GM18861 (cell line): Measurements from ENCODE around the gene SLC39A1.

Experiments
- ATAC-seq: cut with Tn5 transposase; IDR thresholded peaks from one replicate; pipeline ENCODE4 v1.9.1; 2021; ENCODE audit not compliant: unreplicated experiment

Gene SLC39A1

GRCh38 chr1:153953859-153954365, 9.4 kb downstream of the SLC39A1 start:
- no peak for ATAC-seq

DNA sequence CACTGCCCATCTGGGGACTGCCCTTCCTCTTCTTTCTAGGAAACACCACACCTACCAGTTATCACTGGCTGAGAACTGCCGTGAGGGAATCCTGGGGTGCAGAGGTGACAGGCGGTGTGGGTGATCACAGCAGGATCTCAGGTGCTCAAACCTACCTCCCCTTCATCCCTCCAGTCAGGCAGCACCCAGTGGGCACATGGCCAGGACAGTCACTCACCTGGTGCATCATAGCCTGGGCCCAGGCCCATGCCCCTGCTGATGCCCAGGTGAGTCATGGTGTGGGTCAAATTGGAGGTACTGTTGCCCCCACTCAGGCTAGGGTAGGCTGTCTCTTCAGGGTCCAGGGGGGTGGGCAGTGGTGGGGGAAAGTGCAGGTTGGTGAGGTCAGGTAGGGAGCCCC, 11.5 kb downstream of the SLC39A1 start:
- no peak for ATAC-seq

DNA sequence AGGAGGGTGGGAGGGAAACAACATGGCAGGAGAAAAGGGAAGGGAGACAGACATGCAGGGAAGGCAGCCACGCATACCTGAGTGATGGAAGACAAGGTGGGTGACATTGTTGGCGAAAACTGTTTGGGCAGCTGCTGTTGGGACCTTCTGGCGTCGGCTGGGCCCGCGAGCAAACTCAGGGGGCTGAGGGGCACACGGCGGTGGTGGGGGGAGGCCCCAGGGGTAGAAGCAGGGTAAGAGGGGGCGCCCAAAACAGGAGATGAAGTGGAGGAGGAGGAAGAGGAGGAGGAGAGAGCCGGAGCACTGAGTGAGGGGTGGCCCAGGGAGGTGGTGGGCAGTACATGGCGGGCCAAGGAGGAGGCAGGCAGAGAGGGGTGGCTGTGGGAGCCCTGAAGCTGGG, 12.2 kb downstream of the SLC39A1 start:
- no peak for ATAC-seq

DNA sequence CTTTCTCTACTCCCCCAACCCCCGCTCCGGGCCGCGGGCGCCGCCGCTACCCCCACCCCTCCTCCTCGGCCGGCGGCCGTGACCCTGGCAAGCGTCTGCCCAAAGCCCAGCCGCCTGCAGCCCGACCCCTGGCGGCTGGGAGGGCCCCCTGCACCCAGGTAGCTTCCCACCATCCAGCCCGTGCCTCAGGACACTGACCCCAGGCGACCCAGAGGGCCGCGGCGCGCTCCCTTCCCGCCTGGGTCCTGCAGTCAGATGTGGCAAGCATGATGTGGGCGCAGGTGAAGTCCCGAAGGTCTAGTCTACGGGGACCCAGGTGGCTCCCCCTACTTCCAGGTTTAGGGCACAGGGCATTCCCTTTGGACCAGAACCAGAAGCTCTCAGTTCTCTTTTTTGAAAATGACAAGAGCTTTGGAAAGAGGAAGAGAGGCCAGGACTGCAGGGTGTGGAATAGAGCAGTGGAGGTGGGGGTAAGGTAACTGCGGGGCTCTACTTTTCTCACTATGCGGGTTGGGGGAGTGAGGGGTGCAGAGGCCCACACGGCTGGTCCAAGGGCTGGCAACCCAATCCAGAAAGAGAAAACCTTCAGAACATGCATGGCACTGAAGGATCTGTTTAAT, 16.6 kb downstream of the SLC39A1 start, which contains the start of gene DENND4B:
Gene DENND4B, minus strand, starts transcription at position 97 of the 620 bp plus-strand sequence. CDS start 2,344 bp downstream, outside the sequence.
- peak; percentile 46 for ATAC-seq

DNA sequence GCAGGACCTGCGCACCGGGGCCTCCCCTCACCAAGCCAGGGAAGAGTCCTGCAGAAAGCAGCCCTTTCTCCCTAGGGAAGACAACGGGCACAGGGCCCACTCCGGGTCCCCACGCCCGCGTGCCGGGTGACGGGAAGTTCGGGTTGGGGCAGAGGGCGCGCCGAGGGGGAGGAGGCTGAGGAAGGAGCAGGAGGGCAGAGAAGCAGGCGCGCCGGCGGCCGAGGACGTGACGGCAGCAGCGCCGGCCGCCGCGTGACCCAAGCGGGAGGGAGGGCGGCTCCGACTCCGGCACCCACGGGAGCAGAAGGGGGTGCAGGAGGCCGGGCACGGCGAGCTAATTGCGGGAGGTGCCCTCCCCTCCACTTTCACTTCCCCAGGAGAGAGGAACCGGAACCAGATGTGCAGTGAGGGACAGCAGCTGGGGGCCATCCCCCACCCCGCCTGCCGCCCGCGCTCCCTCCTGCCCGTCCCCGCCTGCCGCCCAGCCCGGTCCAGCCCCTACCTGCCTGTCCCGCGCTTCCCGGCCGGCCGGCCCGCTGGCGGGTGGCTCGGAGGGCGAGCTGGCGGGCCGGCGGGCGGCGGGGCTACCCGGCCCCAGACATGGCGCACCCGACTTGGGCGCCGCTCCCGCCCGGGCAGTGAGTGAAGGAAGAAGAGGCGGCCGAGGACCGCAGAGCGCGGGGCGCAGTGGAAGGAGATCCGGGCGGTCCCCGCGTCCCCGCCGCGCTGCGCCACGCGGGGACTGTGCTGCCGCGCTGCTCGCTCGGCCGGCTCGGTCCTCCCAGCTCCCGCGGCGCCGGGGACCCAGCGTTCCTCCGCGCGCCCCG, 17.3 kb downstream of the SLC39A1 start:
- peak; percentile 72 for ATAC-seq

- no peak for ATAC-seq
Observed at GRCh38 chr1:153945131-153945794, 18.1 kb downstream of the SLC39A1 start.

DNA sequence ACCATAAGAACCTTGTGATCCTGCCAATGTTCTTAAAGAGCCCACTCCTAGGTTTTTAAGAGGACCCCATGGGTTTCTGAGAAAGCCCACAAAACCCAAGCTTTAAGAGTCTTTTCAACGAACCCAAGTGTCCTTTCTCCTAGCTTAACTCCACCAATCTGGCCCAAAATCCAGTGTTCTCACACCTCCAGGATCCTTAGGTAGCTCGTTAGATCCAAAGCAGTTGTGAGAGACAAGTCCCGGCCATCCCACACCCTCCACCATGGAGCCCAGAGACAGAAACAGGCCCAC, 18.6 kb downstream of the SLC39A1 start:
- no peak for ATAC-seq

DNA sequence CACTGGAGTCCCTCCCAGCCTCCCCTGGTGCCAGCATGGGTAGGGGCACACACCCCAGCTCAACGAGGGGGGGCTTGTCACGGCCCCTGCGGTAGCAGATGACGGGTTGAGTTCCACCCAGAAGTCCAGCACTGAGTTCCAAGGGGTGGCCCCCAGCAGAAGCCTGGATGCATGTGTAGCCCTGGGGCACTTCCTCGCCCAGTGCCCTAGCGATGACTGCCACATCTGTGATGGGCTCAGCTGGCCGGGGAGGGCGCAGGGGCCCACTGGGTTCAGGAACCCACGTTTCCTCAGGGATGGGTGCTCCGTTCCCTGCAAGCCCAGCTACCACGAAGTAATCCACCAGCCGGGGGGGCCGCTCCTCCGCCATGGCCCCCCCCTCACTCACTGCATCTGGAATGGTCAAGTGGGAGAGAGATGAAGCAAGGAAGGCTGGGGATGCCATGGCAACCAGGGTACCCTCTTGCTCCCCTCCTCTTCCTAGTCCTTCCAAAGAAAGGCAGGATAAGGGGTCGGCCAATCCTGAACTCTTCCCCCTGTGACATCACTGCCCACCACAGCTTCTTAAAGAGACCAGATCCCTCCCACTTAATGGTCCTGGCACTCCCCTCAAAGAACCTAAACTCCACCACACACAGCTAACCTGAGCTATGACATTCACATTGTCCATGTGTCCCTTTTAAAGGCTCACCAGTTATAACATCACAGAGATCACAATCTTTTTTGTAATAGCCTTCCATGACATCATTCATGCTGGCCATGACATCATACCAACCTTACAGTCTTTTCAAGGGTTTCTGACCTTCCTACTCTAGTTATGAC, 19.1 kb downstream of the SLC39A1 start:
- no peak for ATAC-seq

DNA sequence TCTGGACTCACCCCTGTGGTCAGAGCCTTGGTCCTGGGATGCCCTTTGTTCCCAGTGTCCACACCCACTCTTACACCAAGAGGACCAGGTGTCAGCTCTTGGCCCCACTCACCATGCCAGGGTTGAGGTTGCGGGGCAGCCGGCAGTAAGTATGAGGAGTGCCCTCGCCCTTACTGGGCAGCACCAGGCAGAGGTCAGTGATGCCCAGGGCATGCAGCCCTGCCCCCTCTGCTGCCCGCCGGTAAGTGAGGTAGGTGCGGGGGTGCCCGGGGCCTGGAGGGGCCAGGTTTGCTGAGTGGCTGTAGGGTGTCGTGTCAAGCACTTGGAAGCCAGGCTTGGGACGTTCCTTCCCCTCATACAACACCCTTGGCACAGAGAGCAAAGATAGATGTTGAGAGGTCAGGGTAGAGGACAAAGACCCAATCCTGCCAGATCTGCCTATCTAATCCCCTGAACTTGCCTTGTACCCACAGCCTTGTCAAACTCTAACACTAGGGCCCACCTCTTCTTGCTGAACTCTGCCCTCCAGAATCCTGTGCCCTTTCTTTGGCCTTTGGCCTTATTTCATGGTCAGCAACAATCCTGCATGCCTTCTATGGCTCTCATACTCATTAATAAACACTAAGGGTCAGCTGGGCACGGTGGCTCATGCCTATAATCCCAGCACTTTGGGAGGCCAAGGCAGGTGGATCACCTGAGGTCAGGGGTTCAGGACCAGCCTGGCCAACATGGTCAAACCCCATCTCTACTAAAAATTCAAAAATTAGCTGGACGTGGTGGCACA, 20.4 kb downstream of the SLC39A1 start:
- ATAC-seq, result no peak

DNA sequence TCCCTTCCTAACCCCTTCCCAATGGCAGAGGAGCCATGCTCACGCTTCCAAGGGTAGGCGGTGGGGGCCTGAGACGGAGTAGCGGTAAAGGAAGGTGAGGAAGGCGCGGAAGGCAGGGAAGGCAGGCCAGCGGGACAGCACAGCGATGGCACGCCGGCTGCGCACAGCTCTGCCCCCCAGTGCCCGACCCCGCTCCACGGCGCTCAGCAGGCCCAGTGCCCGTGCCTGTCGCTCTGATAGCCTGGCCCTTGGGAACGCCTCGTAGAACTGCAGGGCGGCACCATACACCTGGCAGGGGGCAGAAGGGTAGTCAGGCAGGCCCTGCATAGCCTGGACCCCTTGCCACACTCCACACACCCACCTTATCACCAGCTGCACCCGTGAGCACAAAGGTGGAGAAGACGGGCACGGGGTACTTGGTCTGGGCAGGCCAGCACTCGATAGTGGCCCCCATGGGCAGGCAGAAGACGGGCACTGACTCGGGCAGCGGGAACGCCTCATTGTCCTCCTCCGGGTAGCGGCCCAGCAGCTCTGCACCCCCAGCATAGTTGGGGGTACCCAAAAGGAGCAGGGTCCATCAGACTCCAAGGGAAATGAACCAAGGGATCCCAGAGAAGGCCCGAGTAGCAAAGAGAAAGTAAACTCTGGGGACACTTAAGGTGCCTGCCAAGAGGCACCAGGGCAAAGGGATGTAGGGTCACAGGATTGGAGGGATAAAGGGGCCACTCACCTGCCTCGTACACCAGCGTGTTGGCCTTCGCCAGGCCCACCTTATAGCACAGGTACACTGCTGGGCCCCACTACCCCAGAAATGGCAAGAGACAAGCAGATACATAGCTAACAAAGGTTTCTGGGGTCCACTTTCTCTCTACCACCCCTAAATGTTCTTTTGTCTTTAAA, 21.3 kb downstream of the SLC39A1 start:
- ATAC-seq, result no peak

GRCh38 chr1:153940756-153941155, 22.6 kb downstream of the SLC39A1 start:
- no peak for ATAC-seq

GRCh38 chr1:153939476-153939875, 23.9 kb downstream of the SLC39A1 start:
- ATAC-seq, result no peak

DNA sequence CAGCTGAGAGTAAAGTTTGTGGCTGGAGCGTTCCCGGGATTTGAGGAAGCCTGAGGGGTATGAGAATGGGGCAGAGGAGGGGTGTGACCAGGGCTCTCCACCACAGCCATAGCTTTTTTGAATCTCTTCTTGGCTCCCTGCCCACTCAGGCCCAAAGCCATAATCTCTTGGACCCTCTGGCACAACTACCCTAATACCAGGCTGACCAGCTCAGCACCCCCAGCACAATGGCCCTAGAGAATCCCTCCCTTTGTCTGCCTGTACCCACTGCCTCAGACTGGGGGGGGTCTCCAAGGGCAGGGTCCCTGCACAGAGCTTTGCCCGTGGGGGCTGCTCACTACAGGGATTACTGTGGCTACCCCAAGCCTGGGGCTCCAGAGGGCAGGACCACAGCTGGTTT, 24.3 kb downstream of the SLC39A1 start:
- ATAC-seq, result no peak

GRCh38 chr1:153937331-153937730, 26.0 kb downstream of the SLC39A1 start:
- no peak for ATAC-seq

DNA sequence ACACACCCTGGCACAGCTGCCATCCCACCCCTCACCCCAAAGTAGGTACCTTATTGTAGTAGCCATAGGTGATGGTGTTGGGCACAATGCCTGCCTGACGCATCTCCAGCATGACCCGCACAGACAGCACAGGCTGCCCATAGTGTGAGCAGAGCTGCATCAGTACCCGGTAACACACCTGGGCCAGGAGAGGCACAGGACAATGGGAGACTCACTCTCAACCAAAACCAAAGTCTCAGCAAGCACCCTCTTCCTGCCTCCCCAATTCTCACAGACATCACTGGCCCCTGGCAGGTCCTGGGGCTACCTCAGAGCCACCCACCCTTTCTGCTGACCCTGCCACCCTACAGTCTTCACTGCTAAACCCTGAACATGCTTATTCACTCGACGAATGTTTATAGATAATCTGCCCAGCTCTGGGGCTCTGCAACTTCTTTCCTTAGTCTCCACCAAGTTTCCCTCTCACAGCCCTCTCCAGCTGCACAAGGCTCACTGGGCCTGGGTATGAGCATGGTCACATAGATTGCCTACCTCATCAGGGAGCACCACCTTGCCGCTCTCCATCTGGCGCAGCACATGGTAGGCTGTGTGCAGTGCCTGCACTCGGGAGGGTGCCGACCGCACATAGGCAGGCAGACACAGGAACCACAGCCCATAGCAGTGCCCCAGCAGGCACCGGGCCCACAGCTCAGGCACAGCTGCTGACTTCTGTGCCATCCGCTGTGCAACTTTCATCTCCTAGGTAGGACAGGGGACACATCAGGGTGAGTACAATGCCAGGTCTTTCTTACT, 27.1 kb downstream of the SLC39A1 start:
- ATAC-seq, result no peak

DNA sequence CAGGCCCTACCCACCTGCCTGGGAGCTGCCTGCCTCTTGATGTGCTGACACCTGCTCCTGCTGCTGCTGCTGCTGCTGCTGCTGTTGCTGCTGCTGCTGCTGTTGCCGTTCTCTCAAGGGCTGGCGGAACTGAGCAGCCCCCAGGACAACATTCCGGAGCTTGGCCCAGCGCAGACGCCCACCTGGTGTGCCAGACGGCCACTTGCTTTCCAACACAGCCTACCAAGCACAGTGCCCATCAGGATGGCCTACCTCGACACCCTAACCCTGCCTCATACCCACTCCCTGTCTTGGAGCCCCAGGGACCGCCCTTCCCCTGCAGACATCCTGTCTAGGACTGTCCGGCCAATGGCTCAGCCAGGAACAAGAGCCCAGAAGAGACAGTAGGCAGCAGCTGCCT, 28.6 kb downstream of the SLC39A1 start:
- no peak for ATAC-seq

GRCh38 chr1:153933955-153934354, 29.4 kb downstream of the SLC39A1 start:
- ATAC-seq, result no peak

- ATAC-seq, result no peak
Observed at GRCh38 chr1:153933430-153933829, 29.9 kb downstream of the SLC39A1 start.
